HG03108 (cell line): ENCODE measurements around the gene CTRB2.

Experiments used
- ATAC-seq: cut with Tn5 transposase; IDR thresholded peaks from one replicate; pipeline ENCODE4 v1.9.1; 2021; ENCODE audit warnings: moderate library complexity; ENCODE audit not compliant: unreplicated experiment

The CTRB2 gene

DNA sequence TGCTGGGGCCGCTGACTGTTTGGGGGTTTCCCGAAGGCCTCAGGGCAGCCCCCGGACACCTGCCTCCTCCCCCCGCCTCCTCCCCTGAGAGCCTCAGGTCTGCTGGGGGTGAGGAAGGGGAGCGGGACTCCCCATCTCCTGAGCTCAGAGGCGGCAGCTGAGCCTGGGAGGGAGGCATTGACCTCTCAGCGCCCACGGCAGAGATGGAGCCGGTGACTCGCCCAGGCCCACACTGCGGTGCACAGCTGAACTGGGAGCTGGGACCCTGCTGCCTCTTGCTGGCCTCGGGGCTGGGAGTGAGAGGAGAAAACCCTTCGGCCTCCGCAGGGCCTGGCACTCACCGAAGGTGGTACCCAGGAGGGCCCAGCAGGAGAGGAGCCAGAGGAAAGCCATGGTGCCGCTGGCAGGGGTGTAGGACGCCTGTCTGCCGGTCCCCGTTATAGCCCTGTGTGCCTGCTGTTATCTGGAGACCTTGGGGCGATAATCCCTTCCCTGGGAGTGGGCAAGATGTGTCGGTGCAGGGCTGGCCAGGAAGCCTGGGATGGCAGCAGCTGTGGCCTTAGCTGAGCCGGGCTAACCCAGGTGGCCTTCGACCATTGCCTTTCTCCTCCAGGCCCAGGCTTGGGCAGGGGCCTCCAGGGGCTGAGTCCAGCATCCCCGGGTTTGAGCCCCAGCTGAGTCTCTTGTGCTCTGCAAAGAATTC, at the start of gene CTRB2:
Gene CTRB2 (minus strand): TSS at position 413 of the 703 bp plus-strand sequence. CDS start 20 bp downstream, at position 393.
- ATAC-seq = no peak

DNA sequence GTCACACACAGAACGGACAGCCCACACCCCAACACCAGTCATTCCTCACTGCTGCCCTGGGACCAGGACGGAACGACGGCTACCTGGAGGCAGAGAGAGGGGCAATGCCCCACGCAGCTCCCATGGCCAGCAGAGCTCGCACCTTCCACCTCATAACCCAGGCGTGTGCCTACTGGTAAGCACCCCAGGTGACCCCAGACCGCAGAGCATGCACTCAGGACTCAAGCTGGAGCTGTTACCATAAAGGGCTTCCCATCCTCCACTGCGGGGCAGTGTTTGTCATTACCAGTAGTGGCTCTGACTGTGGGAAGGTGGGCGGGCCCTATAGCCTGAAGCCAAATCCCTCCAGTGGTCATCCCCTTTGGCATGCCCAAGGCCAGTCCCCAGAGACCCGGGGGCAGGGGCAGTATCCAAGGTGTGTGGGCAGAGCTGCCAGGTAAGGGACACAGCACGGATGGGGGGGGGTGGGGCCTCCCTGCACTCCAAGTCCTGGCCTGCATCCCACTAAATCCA, 49.2 kb upstream of the CTRB2 start:
- ATAC-seq = no peak

DNA sequence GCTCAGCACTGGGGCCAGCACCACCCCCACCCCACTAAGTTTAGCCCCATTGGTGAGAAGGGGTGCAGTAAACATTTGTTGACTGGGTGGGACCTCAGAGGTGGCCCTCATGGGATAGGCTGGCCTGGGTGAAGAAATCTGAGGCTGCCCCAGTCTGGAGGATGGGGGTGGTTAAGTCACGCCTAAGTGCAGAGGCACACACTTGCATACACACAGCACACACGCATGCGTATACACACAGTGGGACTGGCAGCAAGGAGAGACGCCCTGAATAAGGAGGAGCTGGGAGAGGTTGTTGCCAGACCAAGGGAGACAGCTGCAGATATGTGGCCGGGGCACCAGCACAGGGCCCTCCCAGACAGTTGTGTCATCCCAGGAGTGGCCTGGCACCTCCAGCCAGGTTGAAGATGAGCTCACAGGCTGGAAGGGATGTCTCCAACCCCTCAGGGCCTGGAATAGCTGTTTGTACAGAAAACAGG, 47.4 kb upstream of the CTRB2 start:
- no peak for ATAC-seq

DNA sequence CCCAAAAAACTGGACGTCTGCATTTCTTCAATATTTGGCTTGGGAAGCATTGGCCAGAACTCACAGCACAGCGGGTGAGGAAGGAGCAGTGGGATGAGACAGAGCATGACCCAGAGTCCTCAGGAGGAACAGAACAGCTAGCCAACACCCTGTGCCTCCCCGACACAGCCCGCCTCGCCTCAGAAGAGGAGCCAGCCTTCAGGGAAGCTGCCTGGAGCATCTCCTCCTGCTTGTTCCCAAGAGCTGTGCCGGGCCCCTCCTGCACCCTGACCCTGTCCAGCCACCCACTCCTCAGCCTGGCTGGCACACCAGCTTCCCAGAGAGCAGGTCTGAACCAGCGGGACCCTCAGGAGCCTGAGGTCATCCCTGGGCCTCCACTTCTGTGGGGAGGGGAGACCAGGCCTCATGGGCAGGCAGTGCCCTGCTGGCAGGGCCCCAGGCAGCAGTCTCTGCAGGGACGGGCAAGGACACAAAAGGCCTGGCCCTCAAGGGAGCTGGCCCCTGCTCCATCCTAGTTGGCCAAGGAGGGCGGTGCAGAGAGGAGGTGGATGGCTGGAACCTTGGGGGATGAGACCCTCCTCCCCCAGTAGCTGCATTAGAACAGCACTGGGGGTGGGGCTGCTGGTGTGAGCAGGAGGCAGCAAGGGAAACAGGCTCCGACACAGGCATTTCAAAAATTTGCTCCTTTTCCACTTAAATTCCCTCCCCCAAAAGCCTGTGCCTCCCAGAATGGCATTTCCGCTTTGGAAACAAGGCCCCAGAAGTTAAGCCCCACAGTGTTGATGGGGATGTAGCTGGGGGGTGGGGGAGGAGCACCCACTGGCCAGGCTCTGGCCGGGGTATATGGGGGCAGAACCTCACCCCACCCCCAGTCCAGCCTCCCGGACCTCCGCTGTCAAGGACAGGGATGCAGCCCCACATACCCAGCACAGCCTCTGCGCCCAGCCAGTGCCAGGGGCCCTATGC, 46.3 kb upstream of the CTRB2 start:
- ATAC-seq = no peak

DNA sequence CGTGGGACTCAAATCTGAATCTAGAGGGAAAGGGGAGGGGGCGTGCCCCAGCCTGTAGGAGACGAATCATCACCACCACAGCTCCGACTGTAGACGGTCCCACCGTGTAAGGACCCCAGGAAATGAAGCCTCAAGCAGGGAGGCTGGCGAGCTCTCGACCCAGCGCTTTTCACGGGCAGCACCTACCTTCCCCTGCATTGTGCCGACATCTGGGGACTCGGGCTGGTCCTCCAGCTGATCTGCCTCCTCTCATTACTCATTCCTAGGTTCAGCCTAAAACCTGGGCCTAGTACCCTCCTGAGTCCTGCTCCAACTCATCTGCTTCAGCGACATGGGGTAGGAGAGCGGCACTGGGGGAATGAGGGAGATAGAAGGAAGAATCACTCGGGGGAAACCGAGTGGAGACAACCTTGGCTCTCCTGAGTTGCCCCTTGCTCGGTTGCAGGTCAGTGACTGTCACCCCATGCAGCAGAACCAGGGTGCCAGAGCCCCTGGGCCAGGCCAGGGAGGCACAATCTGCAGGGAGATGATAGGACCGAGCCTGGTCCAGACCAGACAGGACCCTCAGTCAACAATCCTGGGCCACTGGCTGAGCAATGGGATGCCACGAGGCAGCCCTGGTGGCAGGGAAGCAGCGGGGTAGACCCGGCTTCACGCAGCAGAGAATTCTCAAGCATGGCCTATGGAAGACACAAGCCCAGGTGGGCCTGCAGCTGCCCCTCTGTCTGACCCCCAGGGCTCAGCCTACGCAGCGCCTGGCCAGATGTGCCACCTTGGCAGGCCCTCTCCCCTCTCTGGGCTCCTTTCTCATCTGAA, 45.3 kb upstream of the CTRB2 start:
- ATAC-seq = no peak

DNA sequence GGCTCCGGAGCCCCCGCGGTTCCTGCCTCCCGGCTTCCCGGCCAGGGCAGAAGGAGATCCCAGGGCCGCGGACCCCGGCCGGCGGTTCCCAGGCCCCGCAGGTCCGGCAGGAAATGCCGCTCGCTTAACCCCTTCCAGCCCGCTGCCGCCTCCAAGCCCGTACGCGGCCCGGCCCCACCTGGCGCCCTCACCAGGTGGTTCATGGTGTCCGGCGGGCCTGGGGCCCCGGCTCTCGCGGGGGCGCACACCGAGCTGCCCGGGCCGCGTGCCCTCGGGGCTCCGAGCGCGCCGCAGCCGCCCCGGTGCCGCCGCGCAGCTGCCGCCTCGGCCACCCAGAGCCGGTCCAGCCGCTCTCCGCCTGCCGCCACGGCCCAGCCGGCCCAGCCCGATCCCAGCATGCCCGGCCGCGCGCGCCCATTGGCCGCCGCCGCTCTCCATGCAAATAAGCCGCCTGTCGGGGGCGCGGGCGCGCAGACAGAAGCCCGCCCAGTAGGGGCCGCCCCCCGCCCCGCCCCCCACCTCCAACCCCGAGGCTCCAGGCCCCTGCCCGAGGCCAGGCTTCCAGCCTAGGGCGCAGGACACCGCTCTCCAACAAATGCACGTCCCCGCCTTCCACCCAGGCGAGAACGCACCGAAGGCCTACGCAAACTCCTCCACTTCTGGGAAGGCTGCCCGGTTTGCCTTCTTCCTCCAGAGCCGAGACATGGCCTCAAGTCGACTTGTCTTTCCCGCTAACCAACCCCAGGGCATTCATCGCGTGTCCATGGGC, 44.5 kb upstream of the CTRB2 start, which contains the start of gene BCAR1:
Gene BCAR1 (minus strand): TSS at position 345 of the 769 bp plus-strand sequence. CDS start 142 bp downstream, at position 203.
- peak; percentile 73 for ATAC-seq

DNA sequence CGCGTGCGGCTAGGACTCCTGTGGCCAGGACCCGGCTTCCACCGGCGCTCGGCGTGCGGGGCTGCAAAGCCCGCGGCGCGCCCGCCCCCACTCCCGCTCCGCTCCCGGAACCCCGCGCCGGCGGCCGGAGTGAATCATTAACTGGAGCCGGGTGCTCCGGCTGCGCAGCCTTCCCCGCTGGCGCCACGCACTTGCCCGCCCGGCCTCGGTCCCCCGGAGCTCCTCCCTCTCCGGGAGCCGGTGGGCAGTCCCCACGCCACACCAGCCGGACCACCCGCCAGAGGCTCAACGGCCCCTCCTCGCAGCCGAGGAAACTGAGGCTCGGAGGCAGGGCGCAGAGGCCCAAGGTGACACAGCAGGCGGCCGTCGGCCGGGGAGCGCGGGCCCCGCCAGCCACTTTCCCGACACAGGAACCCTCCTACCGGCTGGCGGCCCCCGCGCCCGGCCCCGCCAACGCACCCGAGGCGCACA, 43.9 kb upstream of the CTRB2 start:
- peak; percentile 18 for ATAC-seq

DNA sequence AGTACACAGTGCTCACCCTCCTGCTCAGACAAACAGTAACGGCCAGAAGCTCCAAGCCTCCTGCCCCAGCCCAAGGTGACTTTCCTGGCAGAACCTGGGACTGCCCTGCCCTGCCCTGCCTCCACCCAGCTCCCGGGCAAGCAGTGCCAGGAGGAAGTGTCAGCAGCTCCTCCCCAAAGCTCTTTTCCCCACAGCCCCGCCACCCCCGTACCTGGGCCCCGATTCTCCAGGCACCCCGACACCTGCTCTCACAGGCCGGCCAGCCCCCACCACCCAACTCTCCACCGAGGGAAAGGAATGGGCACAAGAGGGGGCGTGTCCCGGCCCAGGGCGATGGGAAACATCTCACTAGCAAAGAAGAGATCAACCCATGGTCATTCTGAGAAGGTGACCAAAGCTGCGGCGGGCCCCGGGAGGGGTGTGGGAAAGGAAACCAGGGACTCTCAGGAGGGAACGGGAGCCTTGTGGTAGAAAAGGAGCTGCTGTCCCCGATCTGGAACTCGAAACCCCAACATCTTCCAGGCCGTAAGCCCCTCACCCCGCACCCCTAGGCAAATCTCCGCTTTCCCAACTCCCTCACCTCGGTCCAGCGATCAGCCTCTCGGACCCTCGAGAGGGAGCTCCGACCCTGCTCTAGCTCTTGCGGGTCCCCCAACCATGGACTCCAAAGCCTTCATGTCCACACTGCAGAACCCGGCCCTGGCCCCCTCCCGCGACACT, 43.3 kb upstream of the CTRB2 start:
- ATAC-seq = no peak

DNA sequence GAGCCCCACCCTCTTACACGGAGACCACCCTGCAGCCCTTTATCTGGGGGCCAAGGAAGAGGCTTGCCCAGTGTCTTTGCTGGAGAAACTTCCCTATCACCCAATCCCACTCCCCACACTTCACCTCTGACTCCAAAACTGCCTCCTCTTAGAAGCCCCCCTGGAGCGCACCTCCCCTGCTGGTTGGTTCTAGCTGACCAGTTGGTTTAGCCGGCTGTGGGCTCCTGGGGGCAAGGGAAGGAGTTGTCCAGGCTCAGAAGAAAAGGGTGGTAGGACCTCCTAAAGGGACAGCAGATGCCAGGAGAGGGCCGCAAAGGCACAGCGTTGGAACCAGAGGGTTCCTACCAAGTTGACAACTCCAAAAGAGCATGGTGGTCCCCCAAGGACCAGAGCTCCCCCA, 42.5 kb upstream of the CTRB2 start:
- no peak for ATAC-seq

DNA sequence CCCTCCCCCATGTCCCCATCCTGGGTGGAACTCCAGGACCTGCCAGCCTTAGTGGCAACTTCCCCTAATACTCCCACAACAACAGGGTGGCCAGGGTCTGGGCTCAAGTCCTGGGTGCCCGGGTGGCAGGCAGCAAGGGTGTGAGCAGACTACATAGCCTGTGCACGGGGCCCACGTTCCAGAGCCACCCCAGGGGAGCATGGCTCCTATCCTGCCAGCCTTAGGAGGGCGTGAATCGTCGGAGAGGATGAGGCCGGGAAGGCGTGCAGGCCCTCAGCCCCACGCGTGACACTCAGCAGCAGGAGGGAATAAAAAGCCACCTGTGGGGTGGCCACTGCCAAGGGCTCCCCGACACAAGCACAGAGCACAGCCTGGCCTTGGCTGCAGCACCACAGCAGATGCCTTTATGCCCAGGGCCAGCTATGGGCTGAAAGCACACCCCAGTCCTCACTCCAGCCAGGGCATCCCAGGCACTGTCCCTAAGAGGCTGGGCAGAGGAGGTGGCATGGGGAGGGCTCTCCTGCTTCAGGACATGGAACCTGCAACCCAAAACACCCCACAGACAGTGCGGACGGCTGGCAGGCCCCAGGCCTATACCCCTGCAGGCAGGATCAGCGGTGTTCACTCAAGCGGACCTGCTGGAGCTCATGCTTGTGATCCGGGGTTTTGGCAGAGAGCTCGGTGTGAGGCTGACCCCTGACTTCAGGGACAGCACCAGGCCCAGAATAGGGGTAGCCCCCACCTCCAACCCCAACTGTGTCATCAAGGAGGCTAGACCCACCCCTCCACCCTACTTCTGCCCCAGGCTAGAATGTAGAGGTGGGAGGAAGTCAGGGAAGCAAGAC, 41.8 kb upstream of the CTRB2 start:
- ATAC-seq = no peak

DNA sequence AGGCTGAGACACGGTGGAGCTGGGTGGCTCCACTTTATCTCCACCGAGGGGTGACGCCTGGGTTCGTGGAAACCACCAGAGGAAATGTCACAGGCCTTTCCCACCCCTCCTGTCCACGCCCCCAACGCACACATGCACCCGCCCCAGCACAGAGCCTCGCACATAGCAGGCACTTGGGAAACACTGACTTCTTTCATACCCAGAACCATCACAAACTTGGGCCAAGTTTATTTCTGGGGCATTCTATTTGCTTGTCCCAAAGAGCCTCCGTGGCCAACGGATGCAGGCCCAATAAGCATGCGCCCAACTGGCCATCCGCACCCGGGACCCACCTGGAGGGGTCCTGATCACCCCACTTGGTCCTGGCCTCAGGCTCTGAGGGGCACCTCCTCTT, 41.2 kb upstream of the CTRB2 start:
- no peak for ATAC-seq

DNA sequence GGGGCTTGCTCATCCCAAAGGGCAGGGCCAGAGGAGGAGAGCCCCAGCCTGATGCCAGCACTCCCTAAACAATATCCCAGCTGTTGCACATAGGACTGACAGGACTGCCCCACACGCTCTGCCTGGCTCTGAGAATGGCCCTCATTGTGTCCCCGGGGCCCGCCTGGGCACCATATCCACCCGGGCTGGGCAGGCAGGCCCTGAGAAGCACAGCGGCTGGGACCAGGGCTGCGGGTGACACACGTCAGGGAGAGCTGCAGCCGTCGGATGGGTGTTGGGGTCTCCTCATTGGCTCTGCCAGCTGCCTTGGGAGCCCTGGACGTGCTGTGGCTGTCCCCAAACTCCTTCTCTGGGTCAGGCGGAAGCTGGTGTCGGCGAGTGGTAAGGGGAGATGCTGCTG, 40.3 kb upstream of the CTRB2 start:
- ATAC-seq = no peak

DNA sequence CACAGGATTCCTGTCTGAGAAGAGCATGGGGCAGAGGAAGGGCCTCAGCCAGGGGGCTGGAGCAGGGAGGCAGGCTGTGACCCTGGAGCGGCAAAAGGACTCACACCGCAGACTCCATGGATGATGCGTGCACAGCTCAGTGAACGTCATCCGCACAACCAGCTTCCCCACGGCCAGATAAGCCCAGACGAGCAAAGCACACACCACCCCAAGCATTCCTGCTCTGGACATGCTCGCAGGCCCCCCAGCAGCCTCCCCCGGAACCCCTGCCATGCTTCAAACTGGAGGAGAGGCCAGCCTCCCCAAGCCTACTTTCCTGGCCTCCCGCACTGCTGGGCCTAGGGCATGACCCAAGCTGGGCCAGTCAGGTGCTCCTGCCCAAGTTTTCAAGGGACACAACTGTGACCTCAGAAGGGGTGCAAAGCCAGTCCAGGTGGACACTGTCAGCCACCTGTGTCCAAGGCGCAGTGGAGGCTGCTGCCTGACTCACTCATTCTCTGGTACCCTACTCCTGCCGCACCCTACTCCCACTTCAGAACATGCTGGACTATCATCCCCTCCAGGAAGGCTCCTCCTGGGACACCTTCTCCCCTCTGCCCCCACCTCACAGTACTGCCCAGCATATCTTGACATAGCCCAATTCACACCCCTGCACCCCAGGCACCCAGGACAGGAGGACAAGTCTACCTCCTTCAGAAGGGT, 39.7 kb upstream of the CTRB2 start:
- ATAC-seq = no peak

DNA sequence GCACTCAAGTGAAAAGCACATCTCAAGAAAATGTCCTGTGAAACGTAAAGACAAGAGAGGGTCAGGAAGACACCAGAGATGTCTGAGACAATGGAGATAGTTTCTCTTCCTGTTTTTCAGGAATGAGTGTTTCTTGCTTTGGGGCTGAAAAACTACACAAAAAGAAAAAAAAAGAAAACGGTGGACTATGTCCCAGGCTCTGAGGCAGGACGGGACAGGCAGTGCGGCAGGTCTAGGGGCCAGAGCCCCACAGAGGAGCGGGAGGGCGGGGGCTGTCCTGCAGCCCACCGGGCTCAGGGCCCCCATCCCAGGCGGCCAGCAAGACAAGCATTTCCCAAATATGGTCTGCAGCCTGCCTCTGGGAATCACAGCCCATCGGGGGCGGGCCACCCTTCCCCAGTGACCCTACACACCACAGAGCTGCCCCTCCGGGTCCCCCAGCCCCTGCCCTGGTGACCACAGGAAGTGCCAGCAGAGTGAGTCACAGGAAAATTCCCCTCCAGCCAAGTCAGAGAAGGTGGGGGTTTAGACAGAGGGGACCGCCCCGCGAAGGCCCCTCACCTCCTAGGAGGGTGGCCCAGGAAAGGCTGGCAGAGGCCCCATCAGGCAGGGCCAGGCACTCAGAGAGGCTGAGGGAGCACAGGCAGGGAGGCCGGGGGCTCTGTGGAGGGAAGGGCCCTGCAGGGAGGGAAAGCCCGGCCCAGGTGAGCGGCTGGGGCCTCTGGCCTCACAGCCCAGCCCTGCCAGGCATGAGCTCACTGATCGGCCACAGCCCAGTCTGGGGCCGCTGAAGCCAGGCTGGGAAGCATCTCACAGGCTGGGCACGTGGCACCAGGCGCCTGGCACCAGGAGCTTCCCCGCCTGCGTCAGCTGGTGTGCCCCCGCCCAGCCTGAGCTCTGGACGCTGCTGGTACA, 38.1 kb upstream of the CTRB2 start:
- no peak for ATAC-seq

DNA sequence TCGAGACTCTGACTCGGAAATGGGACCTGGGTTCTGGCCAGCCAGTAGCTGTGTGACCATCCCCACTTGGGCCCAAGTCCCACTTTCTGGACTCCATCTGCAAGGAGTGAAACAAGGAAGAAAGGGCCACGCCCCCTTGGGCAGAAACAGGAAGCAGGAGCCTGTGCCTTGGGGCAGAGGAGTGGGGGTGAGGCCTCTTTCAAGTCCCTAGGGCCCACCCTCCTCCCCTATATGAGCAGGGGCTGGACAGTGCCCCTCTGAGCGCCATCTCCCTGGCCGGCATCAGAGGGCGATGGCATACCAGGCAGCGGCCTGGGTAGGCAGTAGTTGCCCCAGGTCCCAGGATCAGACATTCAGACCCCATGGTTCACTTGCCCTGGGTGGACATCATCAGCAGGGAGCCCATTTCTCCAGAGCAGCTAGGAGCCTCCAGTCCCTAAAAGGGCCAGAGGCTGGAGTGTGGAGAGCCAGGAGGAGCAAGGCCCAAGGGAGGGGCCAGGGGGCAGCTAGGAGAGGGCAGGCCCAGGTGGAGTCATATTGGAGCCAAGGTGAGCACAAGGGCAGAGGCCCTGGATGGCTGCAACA, 37.4 kb upstream of the CTRB2 start:
- no peak for ATAC-seq

DNA sequence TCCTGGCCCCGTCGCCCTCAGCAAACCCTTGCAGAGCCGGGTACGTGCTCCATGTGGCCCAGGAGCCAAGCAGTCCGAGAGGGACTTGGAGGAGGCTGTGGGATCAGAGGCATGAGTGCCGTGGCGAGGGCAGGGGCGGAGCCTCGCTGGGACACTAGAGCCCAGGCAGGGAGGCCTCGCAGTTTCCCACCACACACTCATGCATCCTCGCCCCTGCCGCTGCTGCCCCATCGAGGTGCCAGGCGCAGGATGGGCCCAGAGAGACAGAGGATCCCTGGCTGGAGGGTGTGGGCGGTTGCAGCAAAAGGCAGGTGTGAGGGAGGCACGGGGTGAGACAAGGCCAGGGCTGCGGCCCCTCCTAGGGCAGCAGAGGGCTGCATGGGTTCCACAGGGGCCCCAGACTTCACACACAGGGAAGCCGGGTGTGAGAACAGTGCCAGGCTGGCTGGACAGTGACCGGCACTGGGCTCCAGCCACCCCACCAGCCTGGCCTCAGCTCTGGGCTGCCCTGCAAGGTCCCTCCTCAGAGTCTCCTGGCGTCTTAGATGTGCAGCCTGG, 36.8 kb upstream of the CTRB2 start:
- no peak for ATAC-seq
